Fibroblast of the aortic adventitia (primary cell): ENCODE results near the gene OPCML. TPM values are rescaled to one million over a fixed set of nuclear protein-coding genes. Genes with fewer than 3 reads are reported as not detected.

Experiments
- DNase-seq: peaks from one replicate; pipeline ENCODE4 v3.0.0-alpha.2; 2010; ENCODE audit warnings: low read depth
- H3K4me3 ChIP-seq: 2 replicates; pipeline ENCODE4 v1.5.1; 2011; ENCODE audit warnings: low read depth, mild to moderate bottlenecking, control low read depth, low read length, moderate library complexity
- CTCF ChIP-seq: IDR thresholded peaks from 2 replicates; pipeline ENCODE4 v1.5.1; 2011; ENCODE audit warnings: mild to moderate bottlenecking, low read length, control low read depth, inconsistent platforms; ENCODE audit not compliant: insufficient read depth
- total RNA-seq: library from RNA; depleted of rRNA; stranded (reverse); fragments of >200 nt; gene quantifications from 2 replicates; pipeline ENCODE4 v1.2.3, GENCODE V29; 2012; ENCODE audit warnings: low replicate concordance

Gene OPCML
- total RNA-seq, 1 donor = 0.18 TPM

DNA sequence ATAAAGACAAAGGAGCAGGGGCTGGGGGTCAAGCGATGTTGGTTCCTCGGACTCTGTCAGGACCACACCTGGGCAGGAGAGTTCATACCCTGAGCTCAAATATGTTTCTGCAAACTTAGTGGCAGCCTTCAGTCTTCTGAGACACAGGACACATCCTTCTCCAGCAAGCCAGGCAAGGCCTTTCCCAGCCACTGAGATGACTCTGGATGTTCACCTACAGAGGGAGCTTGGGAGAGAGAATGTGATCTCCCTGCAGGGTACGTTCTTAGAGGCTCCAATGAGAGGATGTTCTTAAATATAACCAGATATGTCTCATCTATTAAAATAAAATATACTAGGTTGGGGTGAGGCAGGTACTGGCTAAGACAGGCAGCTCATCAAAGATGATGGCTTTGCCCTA, 461.5 kb downstream of the OPCML start:
- H3K4me3 ChIP-seq = no peak overlapping the region
- no peak for TF ChIP-seq CTCF
- no peak for DNase-seq

DNA sequence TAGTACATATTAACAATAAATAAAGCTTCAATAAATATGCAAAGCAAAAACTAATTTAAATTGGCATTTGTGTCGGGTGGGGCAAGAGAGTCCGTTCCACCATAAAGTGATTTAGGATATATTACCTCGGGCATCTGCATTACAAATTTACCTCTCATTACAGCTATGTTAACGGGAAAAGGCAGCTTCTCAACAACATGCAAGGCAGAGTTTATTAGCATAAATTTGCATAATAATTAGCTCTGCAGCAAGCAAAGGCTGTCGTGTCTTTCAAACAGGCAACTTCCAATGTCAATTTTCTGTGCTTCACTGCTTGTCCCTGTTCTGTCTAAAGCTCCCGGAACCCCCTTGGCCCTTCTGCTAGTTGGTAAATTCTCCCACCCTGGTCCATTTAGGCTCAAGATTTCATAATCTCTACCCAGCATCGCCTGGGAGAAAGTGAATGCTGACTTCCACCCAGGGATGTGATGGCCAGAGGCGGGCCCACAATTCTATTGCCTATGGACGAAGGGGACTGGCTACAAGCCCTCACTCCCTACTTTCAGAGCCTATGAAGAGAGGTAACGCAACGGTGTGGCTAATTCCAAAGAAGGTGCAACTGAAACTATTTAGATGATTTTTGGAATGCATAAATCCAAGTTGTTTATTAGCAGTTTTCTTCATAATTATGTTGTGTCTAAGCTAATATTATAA, 462.1 kb downstream of the OPCML start:
- TF ChIP-seq CTCF = no peak
- DNase-seq = no peak
- H3K4me3 ChIP-seq = no peak overlapping the region

DNA sequence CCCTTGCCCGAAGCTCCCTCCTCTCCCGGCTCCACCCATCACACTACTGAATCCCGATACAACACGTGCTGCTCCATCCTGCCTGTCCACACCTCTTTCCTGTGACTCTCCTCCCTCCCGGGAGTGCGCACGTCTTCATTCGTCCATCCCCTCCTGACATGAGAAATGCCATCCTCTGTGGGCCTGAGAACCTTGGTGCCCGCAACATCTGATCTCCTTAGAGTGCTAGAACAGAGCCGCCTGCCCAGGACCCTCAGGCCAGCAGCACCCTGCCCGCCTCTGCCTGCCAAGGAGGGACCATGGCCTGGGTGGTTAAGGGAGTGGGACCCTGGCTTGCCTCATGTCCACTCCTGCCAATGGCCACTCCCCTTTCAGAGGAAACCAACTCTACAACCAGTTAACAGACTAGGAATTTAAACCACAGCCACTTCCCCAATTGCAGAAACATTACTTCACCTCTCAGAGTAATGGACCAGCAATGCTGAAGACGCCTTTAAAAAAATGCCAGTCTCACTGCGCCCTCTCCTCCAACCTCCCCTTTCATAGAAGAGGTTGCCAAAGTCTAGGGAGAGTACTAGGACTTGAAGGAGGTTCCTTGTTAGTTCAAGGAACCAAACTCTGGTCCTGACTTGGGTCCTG, 466.3 kb downstream of the OPCML start:
- no peak overlapping the region for H3K4me3 ChIP-seq
- no peak for DNase-seq
- no peak for TF ChIP-seq CTCF

GRCh38 chr11:133064961-133065360, 467.3 kb downstream of the OPCML start:
- no peak overlapping the region for H3K4me3 ChIP-seq
- DNase-seq = no peak
- no peak for TF ChIP-seq CTCF

- DNase-seq = peak; percentile 1
- no peak overlapping the region for H3K4me3 ChIP-seq
- TF ChIP-seq CTCF = no peak
Measured at GRCh38 chr11:133064152-133064877, 468.0 kb downstream of the OPCML start.

DNA sequence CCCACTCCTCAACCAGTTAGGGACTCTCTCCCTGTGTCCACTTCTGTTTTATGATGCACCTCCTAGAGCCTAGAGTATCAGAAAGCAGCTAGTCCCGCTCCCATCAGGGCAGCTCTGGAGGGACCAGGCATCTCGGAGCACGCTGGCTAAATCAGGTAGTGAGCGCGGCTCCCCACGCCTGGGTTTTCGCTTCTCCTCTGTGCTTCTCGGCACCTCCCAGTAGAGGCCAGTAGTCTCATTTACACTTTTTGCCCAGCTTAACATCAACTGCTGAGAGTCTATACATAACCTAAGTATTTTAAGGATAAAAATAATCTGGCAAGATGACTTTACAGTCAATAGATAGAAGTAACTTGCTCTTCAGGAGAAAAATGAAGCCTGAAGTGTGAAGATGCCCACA, 473.8 kb downstream of the OPCML start:
- no peak for DNase-seq
- no peak for TF ChIP-seq CTCF

More for the DNA sequence above, 473.8 kb downstream of the OPCML start:
- no peak overlapping the region for H3K4me3 ChIP-seq
